Measurements from ENCODE around the gene DBNL.

DBNL gene

DNA sequence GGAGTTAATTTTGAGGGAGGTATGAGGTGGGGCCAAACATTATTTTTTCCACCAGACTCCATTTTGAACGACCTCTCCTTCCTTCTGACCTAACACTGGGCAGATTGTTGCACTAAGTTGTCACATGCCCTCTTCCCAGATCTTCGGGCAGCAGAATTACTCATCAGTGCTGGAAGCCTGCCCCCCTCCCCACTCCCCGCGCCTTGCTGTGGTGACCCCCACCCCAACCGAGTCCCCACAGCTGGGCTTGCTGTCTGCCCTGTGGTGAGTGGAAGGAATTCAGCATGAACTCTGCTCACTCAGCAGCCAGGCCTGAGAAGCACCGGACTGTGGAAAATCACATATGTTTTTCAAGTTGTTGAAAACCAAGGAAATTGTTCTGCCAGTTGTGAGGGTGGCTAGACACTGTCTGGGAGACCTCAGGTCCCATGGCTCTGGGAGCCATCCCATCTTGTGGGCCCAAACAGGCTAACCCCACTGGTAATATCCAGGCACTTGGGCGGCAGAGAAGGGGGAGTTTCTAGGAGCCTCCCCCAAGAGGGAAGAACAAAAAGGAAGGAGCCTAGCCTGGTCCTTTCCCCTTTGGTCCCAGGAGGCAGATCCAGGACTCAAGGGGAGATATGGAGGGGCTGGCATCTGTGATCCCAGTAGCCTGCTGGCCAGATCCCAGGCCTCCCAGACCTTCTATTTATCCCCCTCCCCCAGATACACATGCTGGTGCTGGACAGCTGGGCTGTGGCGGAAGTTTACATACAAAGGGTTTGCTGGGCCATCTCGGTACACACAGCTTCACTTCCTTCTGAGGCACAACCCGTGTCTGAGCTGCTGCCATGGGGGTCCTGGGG, 56.2 kb downstream of the DBNL start:
- DNase-seq, result no peak

DNA sequence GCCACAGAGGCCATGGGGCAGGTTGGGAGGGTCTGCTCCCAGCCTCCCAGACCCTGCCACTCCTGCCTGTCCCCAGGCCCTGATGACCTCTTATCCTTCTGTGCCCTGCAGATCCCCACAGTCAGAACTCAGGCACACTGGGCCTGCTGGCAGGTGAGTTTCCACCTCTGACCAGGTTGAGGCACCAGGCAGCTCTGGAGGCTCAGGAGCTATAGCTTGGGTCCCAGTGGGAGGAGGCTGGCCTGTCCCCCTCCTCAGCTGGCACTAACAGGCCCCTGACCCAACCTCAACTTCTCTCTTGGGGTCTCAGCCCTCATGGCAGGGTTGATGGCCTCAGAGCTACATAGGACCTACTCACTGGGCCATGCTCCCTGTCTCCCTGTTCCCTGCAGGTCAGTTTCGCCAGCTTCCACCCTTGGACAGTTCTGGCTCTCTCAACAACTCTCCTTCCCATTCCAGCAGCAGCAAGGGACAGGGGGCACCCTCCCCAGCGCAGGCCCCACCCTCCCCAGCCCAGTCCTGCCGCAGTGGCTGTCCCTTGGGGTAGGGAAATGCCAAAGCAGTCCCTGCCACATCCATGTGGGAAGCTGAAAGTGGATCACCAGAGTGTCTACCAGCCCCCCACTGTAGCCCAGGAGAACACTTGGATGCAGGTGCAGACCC, 56.9 kb downstream of the DBNL start:
- no peak for DNase-seq

DNA sequence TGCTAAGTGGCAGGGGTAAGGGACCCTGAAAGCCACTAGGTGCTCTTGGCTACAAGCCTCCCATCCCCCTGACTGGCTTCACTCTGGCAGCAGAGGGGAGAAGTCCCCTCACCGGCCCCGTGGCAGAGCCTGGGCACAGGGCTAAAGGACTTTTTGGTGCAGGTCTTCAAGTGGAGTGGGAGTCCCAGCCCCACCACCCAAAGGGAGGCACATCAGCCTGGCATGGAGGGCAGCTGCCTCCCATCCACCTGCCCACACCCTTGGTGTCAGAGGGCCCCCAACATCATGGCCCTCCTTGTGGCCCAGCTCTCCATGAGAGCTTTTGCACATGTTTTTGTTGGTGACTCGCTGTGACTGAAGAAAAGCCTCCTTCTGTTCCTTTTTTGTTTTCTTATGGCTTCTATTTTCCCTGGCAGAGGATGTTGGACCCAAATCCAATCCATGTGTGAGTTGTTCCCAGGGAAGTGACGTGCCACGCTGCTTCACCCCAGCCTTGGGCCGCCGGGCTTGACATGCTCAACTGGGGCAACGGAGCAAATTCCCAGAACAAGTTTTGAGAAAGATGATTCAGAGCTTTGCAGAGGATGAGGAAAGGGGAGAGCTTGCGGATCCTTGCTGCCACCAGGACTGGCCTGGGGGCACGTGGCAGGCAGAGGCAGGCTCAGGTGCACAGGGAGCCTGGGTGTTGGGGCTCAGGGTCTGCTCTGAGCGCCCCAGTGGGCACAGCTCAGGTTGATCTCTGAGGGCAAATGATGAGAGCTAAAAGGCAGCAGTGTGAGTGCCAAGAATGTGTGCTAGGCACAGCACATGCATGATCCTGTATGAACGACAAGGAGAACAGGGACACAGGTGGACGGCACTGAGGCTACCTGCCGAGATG, 57.7 kb downstream of the DBNL start:
- no peak for DNase-seq

- DNase-seq, result no peak
These were observed 58.5 kb downstream of the DBNL start for GRCh38 chr7:44102846-44103565.

GRCh38 chr7:44103566-44103922, 59.0 kb downstream of the DBNL start:
- DNase-seq, result no peak

GRCh38 chr7:44103923-44104859, 59.7 kb downstream of the DBNL start, which contains the start of gene AEBP1:
AEBP1 (plus strand) TSS chr7:44104345; CDS start chr7:44104666, 321 bp downstream.
- peak in 1 of 2 experiments; percentile 31 for DNase-seq

- no peak for DNase-seq
These were observed 60.6 kb downstream of the DBNL start for GRCh38 chr7:44104860-44105771.

GRCh38 chr7:44105832-44106231, 61.3 kb downstream of the DBNL start:
- DNase-seq, result no peak

GRCh38 chr7:44106311-44107065, 62.0 kb downstream of the DBNL start:
- DNase-seq, result no peak

- DNase-seq, result no peak
These were observed 62.8 kb downstream of the DBNL start for GRCh38 chr7:44107116-44107960.

- DNase-seq, result no peak
These were observed 63.7 kb downstream of the DBNL start for GRCh38 chr7:44107961-44108767.

GRCh38 chr7:44108768-44109750, 64.6 kb downstream of the DBNL start:
- DNase-seq, result no peak

GRCh38 chr7:44109991-44110390, 65.5 kb downstream of the DBNL start:
- no peak for DNase-seq

GRCh38 chr7:44110719-44111635, 66.5 kb downstream of the DBNL start:
- DNase-seq, result no peak
